GM21576 (cell line): ENCODE measurements around the gene CTXN3.

Source experiments
- ATAC-seq: cut with Tn5 transposase; IDR thresholded peaks from one replicate; pipeline ENCODE4 v1.9.1; 2021; ENCODE audit warnings: mild to moderate bottlenecking, moderate library complexity; ENCODE audit not compliant: unreplicated experiment

The CTXN3 gene

DNA sequence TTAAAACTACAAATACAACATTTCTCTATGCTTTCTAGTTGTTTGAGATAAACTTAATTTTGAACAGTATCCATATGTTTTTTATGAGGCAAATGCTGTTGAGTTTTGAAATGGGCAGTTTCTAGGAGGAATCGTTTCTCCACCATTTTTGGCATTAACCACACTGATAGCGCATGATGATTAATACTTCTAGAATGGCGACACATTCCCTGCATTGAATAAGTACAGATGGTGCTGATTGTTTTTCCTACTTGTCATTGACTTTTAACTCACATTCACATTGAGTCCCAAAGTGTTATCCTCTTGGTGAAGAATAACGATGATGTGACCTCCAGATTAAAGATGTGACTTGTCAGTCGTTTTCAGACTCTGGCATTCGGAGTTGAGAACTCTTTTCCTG, 47.8 kb downstream of the CTXN3 start:
- no peak for ATAC-seq

DNA sequence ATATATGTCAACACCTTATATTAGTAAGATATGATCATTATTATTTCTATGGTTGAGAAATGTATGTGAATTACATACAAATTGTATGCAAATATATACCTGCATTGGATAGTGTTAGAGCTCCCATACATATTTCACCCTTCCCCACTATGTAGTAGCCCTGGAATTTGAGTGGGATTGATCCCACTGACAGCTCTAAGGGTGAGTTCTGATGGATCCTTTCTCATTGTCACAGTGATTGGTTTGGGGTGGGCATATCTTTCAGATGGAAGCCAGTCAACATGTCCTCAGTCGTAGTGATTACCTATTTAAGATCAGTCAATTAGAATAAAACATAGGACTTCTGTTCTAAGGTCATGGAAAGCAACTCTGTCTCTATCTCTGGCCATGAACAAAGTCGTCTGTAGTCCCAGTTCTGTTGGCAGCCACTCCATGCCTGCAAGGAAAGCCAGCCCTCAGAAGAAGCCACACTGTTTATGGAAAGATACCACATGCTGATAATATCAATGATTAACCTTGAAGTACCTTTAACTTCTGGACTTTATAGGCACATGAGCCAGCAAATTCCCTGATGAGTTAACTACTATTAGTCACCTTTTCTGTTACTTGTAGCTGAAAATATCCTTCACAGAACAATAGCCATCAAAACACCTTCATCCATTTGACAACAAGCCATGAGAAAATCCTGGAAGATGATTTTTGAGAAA, 49.2 kb downstream of the CTXN3 start:
- ATAC-seq, result no peak

GRCh38 chr5:127699416-127699815, 50.5 kb downstream of the CTXN3 start:
- no peak for ATAC-seq

DNA sequence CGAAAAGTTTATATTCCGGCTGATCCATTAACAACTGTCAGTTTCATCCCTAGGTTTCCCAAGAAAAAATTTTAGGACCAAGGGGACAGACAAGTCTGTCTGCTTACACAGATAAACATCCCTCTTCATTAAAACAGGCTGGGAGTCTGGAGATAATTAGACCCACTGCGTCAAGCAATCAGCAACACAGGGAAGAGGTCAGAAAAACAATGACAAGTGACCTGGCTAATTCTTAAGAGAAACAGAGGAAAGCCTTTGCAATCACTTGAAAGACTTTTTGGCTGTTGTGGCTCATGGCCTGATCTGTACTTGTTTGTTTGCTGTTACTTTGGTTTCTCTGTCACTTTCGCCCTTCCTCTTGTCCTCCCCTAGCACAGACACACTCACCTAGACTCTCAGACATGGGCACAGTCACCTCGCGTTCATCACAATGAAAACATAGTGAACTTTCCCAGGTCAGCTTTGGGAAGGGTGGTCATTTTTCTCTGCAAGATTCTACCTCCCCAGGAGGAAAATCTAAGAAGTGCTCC, 51.4 kb downstream of the CTXN3 start:
- no peak for ATAC-seq

DNA sequence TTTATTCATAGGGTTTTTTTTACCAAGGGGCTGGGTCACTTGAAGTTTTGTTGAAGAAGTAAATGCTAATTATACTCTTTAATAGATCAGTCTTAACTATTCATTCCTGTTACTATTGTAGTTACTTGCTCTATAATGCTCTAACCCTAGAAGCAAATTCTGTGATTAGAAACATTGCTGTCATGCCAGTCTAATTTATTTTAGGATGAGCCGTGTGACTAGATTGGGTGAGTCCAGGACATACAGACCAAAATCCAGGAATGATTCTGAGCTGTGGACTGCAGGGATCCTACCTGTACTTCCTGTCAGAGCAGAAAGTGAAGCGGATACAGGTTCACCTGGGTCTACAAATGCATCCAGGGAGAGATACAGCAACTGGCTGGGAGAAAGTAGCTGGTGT, 53.6 kb downstream of the CTXN3 start:
- ATAC-seq, result no peak

- no peak for ATAC-seq
Observed at GRCh38 chr5:127702926-127703561, 54.2 kb downstream of the CTXN3 start, which contains the start of gene CCDC192. CCDC192 (plus strand) TSS chr5:127703391; CDS start chr5:127703446, 55 bp downstream.

DNA sequence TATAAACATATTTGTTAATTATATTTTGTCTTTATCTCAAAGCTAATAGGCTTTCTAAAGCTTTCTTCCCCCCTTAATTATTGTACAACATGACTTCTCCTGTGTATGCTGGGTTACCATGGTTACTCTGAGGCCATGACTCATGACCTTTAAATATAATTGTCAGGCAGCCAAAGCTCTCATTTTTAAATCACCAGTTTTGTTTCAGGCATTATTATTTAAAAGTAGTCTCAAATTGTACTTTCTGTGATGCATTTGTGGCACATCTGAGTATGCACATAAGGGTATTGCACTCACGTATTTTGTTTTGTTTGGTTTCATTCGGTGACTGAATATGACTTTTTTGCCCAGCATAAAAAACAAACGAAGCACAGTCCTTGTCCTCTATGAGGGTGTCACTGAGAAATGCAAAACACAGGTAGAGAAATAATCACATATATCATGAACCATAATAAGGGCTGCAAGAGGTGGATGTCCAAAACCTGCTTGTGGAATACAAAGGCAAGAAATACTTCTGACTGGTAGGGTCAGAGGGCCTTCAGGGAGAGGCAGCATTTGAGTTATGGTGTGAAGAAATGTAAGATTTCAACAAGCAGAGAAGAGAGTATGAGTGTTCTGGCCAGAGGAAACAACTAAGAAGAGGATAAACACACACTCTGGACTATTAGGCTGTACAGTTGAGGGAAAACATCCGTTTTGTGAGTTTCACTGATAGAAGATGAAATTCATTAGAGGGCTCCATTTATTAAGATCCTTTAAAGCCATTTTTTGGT, 56.4 kb downstream of the CTXN3 start:
- ATAC-seq, result no peak

DNA sequence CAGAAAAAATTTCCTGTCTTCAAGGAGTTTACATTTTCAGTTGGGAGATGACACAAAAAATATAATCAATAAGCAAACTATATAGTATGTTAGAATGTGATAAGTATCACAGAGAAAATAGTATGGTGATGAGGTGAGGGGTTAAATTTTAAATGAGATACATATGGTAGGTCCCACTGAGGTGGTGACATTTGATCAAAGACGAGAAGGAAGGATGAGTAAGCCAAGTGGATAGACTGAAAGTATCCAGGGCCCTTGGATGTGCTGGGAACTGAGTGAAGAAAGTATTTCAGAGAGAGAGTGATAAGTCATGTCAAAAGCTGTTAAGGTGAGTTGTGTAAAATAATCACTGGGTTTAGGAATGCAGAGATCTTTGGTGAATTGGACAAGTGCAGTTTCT, 57.8 kb downstream of the CTXN3 start:
- ATAC-seq, result no peak

- ATAC-seq, result no peak
Observed at GRCh38 chr5:127707209-127707608, 58.3 kb downstream of the CTXN3 start.
